GM12872 (cell line): ENCODE data around the gene EFR3B.

Source experiments
- TF ChIP-seq, protein P1 (sequence below): IDR thresholded peaks from 3 replicates; pipeline ENCODE4 v1.5.1; 2011; ENCODE audit warnings: low read depth, mild to moderate bottlenecking, low read length, moderate library complexity; ENCODE audit not compliant: insufficient read depth

Gene EFR3B

DNA sequence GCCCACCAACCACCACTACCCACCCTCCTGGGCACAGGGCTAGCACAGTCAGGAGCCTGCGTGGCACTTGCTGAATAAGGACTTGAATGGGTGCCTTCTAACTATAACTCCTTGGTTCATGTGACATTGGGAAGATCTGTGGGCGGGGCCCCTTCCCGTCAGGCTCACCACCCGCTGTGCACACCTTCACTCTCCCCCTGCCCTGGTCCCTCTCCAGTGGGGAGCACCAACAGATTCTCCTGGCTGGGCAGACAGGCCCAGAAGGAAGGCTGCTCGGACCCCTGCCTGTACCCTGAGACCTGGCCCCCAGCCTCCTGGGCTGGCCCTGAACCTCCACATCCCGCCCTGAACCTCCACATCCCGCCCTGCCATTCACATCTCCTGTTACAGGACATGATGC, 159.9 kb downstream of the EFR3B start:
- TF ChIP-seq, protein P1, sequence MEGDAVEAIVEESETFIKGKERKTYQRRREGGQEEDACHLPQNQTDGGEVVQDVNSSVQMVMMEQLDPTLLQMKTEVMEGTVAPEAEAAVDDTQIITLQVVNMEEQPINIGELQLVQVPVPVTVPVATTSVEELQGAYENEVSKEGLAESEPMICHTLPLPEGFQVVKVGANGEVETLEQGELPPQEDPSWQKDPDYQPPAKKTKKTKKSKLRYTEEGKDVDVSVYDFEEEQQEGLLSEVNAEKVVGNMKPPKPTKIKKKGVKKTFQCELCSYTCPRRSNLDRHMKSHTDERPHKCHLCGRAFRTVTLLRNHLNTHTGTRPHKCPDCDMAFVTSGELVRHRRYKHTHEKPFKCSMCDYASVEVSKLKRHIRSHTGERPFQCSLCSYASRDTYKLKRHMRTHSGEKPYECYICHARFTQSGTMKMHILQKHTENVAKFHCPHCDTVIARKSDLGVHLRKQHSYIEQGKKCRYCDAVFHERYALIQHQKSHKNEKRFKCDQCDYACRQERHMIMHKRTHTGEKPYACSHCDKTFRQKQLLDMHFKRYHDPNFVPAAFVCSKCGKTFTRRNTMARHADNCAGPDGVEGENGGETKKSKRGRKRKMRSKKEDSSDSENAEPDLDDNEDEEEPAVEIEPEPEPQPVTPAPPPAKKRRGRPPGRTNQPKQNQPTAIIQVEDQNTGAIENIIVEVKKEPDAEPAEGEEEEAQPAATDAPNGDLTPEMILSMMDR = no peak

DNA sequence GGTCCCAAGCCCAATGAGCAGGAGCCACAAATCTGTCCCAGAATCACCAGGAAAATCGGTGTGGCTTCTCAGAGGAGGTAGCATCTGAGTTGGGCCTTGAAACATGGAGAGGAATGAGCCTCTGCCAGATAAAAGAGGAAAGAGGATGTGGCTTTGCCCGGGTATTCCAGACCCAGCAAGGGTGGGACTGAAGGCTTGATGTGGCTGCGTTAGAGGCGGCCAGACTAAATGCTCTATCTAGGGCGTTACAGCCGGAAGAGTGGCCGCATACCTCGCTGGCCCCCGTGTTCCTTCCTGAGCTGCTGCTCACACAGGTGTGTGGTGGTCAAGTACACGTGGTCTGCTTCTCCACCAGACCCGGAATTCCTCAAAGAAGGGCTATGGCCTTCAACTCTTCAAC, 160.4 kb downstream of the EFR3B start:
- TF ChIP-seq, protein P1 = no peak

DNA sequence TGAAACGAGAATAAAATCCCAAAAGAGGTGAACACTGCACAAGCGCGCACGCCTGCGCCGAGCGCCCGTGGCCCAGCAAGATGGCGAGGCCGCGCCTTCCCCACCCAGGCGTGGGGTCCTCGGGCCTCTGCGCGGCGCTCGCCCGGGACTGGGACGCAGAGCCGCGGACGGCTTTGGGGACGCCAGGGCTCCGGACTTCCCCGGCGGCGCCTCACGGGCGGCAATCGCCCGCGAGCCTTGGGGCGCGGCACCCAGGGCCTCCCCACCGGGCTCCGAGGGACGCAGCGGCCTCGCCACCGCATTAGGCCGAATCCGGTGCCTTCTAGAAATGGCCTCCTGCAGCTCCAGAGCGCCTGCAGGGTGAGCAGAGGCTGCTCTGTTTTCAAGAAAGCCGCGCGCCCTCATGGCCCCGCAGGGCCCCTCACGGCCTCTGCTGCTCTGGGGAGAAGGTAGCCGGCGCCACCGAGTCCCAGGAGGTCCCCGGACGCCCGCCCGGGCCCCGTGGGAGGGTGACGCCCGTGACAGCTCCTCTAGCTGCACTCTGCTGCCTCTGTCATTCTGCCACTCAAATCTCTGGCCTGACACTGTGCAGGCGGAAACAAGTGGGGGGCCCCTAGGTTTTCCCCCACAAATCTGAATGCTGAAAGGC, 162.4 kb downstream of the EFR3B start:
- TF ChIP-seq, protein P1 = no peak

DNA sequence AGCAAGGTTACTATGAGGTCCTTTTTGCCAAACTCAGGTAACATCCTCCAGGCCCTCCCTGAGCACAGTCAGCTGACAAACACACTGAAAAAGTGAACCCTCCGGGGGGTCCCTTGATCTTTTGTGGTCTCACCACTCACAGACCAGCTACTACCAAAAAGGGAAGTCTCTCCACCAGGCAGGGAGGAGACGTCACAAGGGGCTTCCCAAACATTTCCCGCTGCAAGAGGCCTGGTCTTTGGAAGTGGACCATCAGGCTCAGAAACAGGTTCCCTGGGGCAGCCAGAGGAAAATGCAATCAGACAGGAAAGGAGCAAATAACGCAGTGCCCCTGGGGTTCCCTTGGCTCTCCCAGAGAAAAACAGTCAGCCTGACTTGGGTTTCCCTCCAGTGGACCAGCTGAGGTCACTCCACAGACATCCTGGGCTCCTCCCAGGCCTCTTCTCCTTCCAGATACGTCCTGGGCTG, 165.2 kb downstream of the EFR3B start:
- TF ChIP-seq, protein P1 = no peak
